ENCODE measurements around the gene CD177.
A peak's percentile ranks its signal among the peaks of the same experiment; 100 is the strongest.
"Not testable (repeated sequence)": the region's sequence is repeated elsewhere in the genome, so short reads cannot be mapped to it uniquely, and the experiment has no call there.

CD177 gene, protein sequence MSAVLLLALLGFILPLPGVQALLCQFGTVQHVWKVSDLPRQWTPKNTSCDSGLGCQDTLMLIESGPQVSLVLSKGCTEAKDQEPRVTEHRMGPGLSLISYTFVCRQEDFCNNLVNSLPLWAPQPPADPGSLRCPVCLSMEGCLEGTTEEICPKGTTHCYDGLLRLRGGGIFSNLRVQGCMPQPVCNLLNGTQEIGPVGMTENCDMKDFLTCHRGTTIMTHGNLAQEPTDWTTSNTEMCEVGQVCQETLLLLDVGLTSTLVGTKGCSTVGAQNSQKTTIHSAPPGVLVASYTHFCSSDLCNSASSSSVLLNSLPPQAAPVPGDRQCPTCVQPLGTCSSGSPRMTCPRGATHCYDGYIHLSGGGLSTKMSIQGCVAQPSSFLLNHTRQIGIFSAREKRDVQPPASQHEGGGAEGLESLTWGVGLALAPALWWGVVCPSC

DNA sequence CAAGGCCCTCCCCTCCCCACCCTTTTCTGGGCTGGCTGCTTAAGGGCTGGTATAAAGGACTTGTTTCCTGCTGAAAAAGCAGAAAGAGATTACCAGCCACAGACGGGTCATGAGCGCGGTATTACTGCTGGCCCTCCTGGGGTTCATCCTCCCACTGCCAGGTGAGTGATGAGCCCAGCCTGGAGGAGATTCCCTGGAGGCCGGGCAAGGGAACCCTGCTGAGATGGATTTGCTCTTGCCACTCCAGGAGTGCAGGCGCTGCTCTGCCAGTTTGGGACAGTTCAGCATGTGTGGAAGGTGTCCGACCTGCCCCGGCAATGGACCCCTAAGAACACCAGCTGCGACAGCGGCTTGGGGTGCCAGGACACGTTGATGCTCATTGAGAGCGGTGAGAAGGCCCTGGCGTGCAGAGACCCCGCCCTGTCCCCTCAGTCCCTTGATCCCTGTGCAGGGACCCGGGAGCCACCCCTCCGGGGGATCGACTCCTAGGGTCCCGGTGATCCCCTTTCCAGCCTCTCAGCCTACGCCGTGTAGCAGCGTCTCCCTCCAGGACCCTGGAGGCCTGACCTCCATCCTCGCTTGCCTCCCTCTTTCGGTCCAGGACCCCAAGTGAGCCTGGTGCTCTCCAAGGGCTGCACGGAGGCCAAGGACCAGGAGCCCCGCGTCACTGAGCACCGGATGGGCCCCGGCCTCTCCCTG lies at the start of gene CD177:
Gene CD177 (plus strand): TSS at position 81 of the 699 bp plus-strand sequence. CDS start 29 bp downstream, at position 110.
- no peak for DNase-seq

GRCh38 chr19:43305642-43306041 lies 47.8 kb upstream of the CD177 start:
- DNase-seq = no peak

GRCh38 chr19:43306097-43306496 lies 47.4 kb upstream of the CD177 start:
- no peak for DNase-seq

DNA sequence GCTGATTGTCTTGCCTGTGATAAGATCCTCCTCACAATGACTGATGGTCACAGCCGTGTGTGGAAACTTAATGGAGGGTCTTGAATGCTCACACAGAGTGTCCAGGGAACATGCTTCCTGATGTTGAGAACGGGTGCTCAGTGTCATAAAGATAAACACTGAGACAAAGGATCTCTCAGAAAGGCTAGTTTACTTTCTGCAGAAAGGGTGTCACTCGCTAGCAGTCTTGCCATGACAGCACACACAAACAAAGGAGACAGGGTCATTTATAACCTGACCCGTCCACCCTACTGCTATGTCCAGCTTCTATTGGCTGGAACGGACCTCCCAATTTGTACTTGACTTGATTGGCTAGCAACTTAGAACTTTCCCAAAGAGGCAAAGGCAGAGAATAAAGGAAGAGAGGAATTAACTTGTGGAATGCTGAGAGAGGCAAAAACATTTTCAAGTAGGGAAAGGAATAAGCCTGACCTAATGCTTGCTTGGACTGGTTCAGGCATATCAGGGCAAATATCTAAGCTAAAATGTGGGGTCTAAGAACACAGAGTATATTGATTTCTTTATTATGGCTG lies 45.2 kb upstream of the CD177 start:
- DNase-seq = no peak

DNA sequence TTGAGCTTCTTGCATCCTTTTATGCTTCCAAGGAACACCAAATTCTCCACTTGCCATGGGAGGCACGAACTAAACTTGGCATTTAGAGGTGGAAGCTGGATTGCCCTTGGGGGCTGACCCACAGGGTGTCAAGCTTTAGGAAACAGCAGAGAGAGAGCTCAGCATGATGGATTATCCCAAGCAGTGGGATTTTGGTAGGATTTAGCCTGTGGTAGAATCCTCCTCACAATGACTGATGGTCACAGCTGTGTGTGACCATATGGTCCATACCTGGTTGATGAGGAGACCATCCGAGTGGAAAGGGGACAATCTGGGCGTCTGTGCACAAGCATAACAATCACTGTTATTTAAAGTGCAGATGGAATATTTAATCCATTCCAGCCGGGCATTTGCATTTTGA lies 44.0 kb upstream of the CD177 start:
- DNase-seq = no peak

DNA sequence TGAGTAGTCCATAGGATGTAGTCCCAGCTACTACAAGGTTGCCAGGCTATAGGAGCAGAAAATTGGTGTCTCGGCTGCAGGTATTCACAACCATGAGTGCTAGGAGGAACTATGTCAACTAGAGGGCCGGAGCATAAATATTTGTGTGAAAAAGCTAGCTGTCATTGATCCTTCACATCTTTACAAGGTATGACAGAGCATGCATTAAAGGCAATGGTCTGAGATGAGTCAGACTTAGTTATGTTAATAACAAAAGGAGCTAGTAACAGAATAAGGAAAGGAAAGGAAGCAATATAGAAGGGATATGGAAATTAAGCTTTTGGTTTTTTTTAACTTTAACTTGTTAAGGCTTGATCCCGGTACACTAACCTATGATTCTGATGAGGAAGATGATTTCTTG lies 43.3 kb upstream of the CD177 start:
- no peak for DNase-seq

DNA sequence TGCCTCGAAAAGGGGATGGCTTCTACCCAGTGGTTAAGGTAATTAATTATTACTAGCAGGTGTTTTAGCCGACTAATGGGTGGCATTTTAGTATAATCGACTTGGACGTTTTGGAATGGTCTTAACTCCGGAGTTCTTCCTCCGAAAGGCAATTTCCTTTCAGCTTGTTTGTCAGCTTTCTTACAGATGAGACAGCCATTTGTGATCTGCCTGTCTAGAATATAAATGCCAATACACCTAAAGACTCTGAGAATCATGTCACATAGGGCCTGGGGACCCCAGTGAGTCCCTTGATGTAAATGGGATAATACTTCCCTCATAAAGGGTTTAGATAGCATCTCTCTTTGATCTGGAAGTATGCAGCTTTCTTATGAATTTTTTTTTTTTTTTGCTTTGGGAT lies 42.2 kb upstream of the CD177 start:
- no peak for DNase-seq

DNA sequence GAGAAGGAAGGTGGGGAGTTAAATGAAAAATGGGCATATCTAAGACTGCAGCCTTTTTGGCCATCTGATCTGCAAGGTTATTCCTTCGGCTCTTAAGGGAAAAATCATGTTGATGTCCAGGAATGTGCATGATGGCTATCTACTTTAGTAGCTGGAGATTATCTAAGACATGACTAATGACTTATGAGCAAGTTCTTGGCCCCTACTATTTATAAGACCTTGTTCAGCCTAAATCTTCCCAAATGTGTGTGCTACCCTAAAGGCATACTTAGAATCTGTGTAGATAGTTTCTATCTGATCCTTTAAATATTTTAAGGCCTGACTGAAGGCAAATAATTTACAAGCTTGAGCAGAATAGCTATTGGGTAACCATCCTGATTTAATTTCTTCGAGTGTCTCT lies 41.8 kb upstream of the CD177 start:
- DNase-seq = no peak

DNA sequence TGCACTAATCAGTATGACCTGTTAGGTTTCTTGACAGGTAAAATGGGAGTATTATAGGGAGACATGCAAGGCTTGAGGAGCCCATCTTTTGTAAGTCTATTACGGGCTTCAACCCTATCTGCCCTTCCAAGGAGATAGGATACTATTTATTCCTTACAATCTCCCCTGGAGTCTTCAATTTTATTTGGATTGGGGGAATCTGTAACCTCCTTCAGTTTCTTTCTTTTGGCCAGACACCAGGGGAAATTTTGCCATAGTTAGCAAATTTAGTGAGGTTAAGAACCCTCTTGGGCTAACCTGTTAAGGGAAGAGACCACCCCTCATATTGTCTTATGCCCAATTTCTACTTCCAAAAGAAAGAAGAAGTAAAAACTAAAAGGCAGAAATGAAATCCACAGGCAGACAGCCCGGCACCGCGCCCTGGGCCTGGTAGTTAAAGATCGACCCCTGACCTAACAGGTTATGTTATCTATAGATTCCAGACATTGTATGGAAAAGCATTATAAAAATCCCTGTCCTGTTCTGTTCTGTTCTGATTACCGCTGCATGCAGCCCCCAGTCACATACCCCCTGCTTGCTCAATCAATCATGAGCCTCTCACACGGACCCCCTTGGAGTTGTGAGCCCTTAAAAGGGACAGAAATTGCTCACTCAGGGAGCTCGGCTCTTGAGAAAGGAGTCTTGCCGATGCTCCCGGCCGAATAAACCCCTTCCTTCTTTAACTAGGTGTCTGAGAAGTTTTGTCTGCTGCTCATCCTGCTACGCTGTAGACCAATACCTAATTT lies 39.6 kb upstream of the CD177 start:
- no peak for DNase-seq

- DNase-seq = no peak
Observed at GRCh38 chr19:43315851-43316250, 37.6 kb upstream of the CD177 start.

GRCh38 chr19:43316591-43317319 lies 36.7 kb upstream of the CD177 start:
- DNase-seq = peak in 1 of 2 experiments; percentile 36

DNA sequence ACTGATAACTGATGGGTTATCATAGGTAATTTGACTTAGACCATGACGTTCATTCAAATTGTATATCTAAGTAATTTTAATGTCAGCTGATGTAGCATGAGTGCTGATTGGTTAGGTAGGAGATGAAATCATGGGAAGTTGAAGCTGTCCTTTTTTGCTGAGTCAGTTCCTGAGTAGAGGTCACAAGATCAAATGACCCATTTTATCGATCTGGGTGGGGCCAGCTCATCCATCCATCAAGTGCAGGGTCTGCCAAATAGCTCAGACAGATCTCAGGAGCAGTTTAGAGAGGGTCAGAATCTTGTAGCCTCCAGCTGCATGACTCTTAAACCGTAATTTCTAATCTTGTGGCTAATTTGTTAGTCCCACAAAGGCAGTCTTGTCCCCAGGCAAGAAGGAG lies 35.3 kb upstream of the CD177 start:
- DNase-seq = no peak

- no peak for DNase-seq
Observed at GRCh38 chr19:43318796-43319314, 34.6 kb upstream of the CD177 start.

- DNase-seq = no peak
Observed at GRCh38 chr19:43320546-43320945, 32.9 kb upstream of the CD177 start.

GRCh38 chr19:43326761-43327160 lies 26.7 kb upstream of the CD177 start:
- DNase-seq = not testable (repeated sequence)

GRCh38 chr19:43328561-43328960 lies 24.9 kb upstream of the CD177 start:
- not testable (repeated sequence) for DNase-seq

DNA sequence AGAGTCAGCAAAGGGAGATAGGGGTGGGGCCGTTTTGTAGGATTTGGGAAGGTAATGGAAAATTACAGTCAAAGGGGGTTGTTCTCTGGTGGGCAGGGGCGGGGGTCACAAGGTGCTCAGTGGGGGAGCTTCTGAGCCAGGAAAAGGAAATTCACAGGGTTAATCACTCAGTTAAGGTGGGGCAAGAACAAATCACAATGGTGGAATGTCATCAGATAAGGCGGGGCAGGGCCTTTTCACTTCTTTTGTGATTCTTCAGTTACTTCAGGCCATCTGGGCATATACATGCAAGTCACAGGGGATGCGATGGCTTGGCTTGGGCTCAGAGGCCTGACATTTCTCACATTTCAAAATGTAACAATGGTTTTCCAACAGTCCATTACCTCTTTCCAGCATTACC lies 24.4 kb upstream of the CD177 start:
- not testable (repeated sequence) for DNase-seq

DNA sequence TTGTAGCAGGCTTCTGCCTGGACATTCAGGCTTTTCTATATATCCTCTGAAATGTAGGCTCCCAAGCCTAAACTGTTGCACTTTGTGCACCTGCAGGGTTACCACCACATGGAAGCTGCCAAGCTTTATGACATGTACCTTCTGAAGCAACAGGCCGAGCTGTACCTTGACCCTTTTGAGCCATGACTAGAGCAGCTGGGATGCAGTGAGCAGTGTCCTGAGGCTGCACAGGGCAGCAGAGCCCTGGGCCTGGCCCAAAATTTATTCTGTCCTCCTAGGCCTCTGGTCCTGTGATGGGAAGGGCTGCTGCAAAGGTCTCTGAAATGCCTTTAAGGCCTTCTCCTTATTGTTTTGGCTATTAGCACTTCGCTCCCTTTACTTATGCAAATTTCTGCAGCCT lies 23.5 kb upstream of the CD177 start:
- no peak for DNase-seq

GRCh38 chr19:43330726-43331434 lies 22.6 kb upstream of the CD177 start:
- DNase-seq = no peak

GRCh38 chr19:43331435-43332010 lies 22.0 kb upstream of the CD177 start:
- no peak for DNase-seq
